NOMO-1 treated with DMSO at 0.1 percent for 48 hours (cell line): ENCODE results near the gene ARID1A.
"Not testable (repeated sequence)": the region's sequence is repeated elsewhere in the genome, so short reads cannot be mapped to it uniquely, and the experiment has no call there.

Experiments used
- DNase-seq: peaks from one replicate; lab custom pipeline; 2025; ENCODE audit not compliant: unreplicated experiment; lab: John Stamatoyannopoulos, UW

ARID1A gene

GRCh38 chr1:26695356-26696118 is at the start of gene ARID1A:
ARID1A (plus strand) TSS chr1:26696015; CDS start chr1:26696404, 389 bp downstream.
- DNase-seq: peak; percentile 95

DNA sequence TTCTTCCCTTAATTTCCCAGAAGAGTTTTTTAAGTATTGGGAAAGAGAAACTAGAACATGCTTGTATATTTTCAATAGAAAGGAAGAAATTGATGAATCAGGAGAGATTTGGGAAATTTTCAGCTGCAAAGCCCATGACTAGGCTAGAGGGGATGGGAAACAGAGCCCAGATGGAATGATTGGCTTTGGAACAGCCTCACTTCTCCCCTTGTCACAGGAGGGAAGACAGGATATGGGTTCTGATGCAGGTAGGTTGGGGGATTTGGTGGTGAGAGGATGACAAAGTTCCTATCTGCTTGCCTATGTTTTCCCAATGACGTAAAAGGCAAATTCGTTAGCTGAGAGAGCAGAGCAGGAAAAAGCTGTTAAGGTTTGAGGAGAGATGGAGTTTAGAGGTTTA is 31.0 kb upstream of the ARID1A start:
- no peak for DNase-seq

- DNase-seq: no peak
These were observed 29.0 kb upstream of the ARID1A start for GRCh38 chr1:26666855-26667254.

DNA sequence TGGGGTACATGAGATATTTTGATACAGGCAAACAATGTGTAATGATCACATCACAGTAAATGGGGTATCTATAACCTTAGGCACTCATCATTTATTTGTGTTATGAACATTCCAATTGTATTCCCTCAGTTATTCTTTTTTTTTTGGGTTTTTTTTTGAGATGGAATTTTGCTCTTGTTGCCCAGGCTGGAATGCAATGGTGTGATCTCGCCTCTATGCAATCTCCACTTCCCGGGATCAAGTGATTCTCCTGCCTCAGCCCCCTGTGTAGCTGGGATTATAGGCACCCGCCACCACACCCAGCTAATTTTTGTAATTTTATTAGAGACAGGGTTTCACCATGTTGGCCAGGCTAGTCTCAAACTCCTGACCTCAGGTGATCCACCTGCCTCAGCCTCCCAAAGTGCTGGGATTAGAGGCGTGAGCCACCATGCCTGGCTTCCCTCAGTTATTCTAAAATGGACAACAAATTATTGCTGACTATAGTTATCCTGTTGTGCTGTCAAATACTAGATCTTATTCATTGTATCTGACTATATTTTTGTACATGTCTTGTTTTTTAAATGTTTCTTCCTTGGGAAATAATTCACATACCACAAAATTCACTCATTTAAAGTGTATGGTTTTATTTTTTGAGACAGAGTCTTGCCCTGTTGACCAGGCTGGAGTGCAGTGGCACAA is 27.6 kb upstream of the ARID1A start:
- not testable (repeated sequence) for DNase-seq

DNA sequence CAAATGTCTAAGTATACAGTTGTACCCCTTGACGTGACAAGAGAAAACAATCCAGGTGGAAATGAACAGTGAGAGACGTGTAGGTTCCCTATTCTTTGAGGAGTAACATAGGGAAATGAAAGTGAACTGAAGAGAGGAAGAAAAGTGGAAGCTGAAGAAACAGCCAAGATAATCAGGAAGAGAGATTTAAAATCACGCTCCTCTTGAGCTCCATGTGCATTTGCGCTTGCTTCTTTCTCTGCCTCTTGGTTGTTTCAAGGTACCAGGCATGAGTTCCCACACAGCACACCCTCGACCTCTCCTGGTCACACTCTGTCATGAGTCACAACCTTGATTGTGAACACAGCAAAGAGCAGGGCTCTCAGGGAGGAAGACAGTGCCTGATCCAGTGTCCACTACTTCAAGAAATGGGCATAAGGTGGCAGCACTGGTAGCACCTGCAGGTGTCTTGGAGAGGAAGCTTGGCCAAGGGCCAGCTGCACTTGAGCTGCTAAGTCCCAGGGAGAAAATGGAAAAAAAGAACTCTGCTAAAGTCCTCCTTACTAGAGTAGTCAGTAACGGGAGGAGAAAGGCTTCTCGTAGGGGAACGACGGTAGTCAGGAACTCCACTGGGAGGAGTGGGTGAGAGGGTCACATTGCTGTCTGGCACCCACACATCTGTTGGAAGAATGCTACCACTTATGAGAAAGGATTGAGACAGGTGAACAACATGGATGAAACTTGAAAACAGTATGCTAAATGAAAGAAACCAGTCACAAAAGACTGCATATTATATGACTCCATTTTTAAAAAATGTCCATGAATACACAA is 18.3 kb upstream of the ARID1A start:
- DNase-seq: peak; percentile 91

- DNase-seq: no peak
These were observed 10.9 kb upstream of the ARID1A start for GRCh38 chr1:26684763-26685508.

GRCh38 chr1:26686795-26687194 is 9.0 kb upstream of the ARID1A start:
- DNase-seq: no peak

GRCh38 chr1:26689504-26689903 is 6.3 kb upstream of the ARID1A start:
- DNase-seq: no peak

- no peak for DNase-seq
These were observed 5.7 kb upstream of the ARID1A start for GRCh38 chr1:26690157-26690556.

DNA sequence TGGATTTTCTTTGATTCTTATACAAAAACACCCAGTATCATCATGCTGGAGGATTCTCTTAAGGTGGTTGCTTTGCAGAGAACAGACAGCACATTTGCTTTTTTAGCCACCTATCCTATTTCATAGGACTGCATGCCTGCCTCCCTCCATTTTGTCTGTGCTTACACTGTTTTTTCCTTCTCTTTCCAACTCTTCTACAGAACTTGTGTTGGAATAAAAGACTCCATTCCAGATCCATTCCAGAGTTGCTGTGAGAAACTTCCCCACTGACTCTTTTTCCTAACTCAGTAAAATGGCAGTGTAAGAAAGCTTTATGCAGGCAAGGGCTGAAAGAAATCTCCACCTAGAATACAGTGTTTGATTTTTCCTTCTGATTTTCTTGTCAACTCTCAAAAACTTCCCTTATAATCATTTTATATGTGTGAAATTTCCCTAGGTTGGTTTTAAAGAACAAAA is 5.2 kb upstream of the ARID1A start:
- no peak for DNase-seq

- peak; percentile 97 for DNase-seq
These were observed 3.5 kb upstream of the ARID1A start for GRCh38 chr1:26692211-26692792.

- peak; percentile 99 for DNase-seq
These were observed 2.9 kb upstream of the ARID1A start for GRCh38 chr1:26692793-26693490.

- DNase-seq: no peak
These were observed 1.9 kb upstream of the ARID1A start for GRCh38 chr1:26693599-26694572.

DNA sequence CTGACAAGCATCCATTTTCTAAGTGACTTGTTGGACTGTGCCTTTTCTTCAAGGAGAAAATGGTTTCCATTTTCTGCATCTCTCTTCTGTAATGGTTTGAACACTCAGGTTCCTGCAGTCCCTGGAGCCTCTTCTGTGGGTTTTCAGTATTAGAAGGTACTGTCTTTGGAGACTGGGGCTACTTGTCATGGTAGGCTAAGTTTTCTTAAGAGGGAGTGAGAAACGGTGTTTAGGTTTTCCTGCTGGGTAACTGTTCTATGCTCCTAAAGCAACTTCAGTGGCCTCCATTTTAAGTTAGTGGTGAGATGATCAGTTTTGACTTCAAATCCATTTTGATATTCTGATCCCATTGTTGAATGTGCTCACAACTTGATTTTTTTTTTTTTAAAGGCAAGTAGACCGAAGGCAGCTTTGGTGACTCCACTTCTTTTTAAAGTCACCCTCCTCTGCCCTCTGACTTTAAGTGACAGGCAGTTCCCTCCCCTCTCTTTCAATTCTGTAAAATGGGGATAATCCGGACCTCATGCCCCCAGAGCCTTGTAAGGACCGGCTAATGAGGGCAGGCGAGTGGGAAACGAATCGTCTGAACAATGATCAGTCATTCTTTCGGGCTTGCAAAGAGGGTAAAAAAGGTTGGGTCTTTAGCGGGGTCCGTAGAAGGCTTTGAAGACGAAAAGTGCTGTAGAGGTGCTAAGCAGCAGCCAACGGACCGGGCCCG is 1.0 kb upstream of the ARID1A start:
- no peak for DNase-seq

DNA sequence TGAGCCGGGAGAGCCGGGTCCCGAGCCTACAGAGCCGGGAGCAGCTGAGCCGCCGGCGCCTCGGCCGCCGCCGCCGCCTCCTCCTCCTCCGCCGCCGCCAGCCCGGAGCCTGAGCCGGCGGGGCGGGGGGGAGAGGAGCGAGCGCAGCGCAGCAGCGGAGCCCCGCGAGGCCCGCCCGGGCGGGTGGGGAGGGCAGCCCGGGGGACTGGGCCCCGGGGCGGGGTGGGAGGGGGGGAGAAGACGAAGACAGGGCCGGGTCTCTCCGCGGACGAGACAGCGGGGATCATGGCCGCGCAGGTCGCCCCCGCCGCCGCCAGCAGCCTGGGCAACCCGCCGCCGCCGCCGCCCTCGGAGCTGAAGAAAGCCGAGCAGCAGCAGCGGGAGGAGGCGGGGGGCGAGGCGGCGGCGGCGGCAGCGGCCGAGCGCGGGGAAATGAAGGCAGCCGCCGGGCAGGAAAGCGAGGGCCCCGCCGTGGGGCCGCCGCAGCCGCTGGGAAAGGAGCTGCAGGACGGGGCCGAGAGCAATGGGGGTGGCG is 371 bp downstream of the ARID1A start:
- DNase-seq: no peak

GRCh38 chr1:26696654-26697430 is 1.0 kb downstream of the ARID1A start:
- peak; percentile 35 for DNase-seq

GRCh38 chr1:26697431-26697977 is 1.7 kb downstream of the ARID1A start:
- DNase-seq: no peak
